Activated CD8-positive, alpha-beta memory T cell treated with anti-CD3 and anti-CD28 coated beads, Interleukin-2, amount 50 U/mL, for 1 hour (primary cell): ENCODE results near the gene DLGAP1.

ENCODE experiments used
- DNase-seq: peaks from one replicate; pipeline ENCODE4 v3.0.0-alpha.2; 2020; ENCODE audit errors: extremely low read depth

The DLGAP1 gene

GRCh38 chr18:3898861-3899613, 556.1 kb downstream of the DLGAP1 start:
- no peak for DNase-seq

DNA sequence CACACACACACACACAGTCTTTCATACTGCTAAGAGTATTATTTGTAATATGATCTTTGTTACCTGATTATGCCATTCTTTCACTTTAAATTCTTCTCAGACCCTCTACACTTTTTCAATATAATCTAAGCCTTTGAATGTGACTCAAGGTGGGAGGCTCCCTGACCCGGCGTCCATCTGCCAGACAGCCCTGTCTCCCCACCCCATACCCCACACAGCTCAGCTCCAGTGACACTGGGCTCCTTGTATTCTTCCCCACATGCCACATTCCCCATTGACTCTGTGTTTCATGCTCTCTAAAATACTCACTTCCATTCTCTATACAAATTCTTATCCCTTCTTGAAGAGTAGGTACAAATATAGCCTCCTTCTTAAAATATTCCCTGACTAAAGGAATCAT, 563.0 kb downstream of the DLGAP1 start:
- DNase-seq = no peak

- DNase-seq = no peak
These were observed 563.9 kb downstream of the DLGAP1 start for GRCh38 chr18:3891245-3891644.

GRCh38 chr18:3889803-3890202, 565.3 kb downstream of the DLGAP1 start:
- DNase-seq = no peak

DNA sequence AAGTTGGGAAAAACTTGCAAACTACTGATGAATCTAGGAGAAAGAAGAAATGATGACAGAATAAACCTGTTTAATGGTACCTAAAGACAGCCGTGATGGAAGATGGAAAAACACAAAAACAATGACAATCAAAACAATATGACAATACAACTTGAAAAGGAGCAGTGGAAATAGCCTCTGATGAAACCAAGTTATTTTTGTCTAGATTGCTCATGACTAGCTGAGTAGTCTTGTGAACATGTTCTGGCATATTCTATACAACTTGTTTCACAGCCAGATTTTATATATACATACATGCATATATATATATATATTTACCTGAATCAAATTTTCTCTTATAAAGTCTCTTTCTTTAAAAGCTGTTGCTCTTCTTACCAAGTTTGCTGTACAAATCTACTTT, 566.0 kb downstream of the DLGAP1 start:
- no peak for DNase-seq

GRCh38 chr18:3886575-3887322, 568.4 kb downstream of the DLGAP1 start:
- no peak for DNase-seq

GRCh38 chr18:3885209-3885792, 569.8 kb downstream of the DLGAP1 start:
- no peak for DNase-seq

- no peak for DNase-seq
These were observed 575.3 kb downstream of the DLGAP1 start for GRCh38 chr18:3879836-3880120.

GRCh38 chr18:3879114-3879835, 575.8 kb downstream of the DLGAP1 start:
- DNase-seq = no peak

DNA sequence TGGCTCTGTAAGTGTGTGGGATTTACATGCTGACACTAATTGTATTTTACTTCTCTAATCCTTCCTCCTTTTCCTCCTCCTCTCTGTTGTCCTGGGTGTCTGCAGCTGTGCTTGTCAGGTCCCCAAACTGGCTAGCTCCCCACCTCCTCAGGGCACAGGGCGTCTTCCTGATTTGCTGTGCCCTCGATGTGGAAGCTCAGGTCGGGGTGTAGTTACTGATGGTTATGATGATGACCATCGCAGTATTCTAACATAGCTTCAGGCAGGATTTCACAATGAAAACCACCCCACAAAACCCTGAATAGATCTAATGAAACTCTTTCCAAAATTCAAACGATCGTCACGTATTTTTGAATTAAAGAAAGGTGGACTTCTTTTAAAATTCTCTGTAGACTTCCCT, 576.7 kb downstream of the DLGAP1 start:
- no peak for DNase-seq

- no peak for DNase-seq
These were observed 577.4 kb downstream of the DLGAP1 start for GRCh38 chr18:3877678-3878077.

DNA sequence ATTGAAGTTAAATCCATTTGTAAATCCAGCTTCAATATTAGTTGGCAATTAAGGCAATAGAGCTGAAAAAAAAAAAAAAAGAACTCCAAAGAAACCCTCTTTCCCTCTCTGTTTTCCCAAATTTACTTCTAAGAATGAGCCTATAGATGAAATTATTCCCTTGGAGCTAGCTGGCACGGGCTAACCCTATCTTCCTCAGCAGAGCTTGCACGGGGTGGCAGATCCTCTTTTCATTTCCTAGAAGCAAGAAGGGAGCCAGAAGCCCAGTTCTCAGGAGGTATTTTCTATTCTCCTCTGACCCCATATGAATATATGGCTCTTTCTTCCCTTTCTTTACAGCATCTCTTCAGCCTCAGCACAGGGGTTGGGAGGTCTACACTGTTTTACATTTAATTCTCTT, 579.1 kb downstream of the DLGAP1 start:
- DNase-seq = no peak

DNA sequence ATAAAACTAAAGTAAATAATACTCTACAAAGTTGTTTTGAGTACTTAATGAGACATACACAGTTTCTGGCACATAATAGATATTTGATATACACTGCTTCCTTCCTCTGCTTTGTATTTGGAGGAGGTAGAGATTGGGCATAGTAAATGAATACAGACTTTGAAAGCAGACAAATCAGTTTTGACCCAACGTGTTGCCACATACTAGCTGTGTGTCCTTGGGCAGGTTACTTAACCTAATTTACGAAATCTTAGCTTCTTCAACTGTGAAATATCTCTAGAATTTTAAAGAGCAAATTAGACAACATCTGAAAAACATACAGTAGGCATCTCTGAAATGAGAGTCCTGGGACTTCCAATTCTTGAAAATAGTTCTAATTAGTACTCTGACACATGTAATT, 579.7 kb downstream of the DLGAP1 start:
- no peak for DNase-seq

GRCh38 chr18:3874581-3874980, 580.5 kb downstream of the DLGAP1 start:
- no peak for DNase-seq

- no peak for DNase-seq
These were observed 581.0 kb downstream of the DLGAP1 start for GRCh38 chr18:3874125-3874524.

DNA sequence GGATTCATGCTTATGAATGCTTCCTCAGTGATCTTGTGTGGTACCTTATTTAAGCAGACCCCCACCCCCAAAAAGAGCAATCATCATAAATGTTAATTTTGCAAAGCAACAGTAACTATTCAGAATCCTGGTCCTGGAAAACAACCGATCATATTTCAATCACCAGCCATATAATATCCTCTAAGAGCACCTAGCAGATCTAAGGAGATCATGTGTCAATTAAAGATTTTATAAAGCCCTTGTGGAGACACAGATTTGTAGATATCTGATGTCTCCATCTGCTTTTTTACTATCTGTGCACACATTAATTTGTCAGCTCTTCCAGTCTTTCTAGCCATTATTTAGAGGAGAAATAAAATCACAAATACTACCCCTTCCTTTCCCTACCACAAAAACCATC, 581.4 kb downstream of the DLGAP1 start:
- no peak for DNase-seq

DNA sequence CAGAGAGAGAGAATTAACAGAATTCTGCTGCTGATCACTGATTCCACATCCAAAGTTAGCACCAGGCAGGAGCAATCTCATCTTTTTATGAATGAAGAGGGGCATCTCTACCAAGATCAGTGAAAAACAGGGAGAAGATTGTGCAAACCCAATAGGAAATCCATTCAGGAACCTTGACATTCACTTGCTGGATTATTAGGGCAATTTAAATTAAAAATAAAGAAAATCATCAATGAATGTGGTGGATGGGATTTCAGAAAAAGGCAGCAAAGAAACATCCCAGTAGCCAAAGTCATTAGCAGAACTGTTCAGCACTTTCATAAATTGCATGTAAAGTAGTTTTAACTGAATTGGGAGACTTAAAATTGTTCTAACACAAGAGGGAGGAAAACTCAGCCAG, 581.9 kb downstream of the DLGAP1 start:
- no peak for DNase-seq

- DNase-seq = no peak
These were observed 582.5 kb downstream of the DLGAP1 start for GRCh38 chr18:3872641-3873040.

GRCh38 chr18:3871687-3872086, 583.4 kb downstream of the DLGAP1 start:
- DNase-seq = no peak

DNA sequence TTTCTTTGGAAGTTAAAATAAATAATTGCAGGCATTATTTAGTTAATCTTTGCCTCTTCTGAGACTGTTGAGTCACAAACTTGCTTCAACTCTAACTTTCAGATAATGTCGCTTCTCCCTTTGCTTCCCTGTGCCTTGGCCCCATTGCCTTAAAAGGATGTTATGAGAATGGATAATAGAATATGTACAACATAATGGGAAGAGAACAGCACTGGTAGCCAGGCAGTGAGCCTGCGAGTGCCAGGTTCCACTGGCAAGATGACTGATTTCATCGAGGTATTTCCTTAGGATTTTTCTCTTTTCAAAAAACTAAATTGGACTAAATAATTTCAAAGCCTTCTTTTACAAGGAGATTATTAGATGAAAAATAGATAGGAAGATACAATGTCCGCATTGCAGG, 584.2 kb downstream of the DLGAP1 start:
- DNase-seq = no peak

- no peak for DNase-seq
These were observed 585.3 kb downstream of the DLGAP1 start for GRCh38 chr18:3869848-3870247.

DNA sequence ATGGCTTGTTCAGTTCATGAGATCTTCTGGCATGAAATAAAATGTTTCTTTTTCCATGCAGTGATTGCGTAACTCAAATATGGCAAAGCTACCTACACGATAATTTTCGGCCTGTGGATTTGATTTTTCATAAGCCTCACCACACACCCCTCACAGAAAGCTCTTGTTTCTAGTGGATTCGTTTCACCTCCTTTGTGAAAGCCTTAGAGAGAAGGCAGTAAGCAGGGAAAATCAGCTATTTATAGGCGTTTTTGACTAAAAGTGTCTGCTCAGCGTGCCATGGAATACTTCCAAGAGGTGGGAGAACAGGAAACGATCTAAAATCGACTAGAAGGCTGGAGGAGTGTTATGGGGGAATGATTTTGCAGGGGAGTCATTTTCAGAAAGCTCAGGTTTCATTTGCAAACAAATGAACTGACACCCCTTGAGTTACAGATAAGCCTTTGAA, 587.2 kb downstream of the DLGAP1 start:
- no peak for DNase-seq

DNA sequence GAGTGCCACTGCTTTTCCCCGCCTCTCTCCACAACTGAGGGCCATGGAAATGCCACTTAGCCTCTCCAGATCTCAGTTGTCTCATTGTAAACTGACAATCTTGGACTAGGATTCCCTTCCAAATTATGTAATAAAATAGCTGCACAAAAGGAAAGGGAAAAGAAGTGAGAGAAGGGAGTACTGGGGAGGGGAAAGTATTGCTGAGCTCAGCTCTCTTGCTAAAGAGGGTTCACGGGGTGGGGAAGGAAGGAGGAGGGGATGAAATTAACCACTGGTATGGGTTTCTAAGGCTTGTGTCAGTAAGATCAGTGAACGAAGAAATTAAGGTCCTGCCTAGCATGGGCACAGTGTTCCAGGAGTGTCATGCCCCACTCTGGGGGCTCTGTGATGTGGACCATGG, 587.9 kb downstream of the DLGAP1 start:
- DNase-seq = no peak
